GM12878 (cell line): Measurements from ENCODE around the gene MAN1A1. TPM values are rescaled to one million over a fixed set of nuclear protein-coding genes. Genes with fewer than 3 reads are reported as not detected.

Experiments used
- ATAC-seq: fragments of 200-7000 bp; cut with Tn5 transposase; 3 replicates; pipeline ENCODE4 v1.9.1; 2020; ENCODE audit warnings: mild to moderate bottlenecking, moderate library complexity
- BruUV-seq: library from RNA; stranded (reverse); fragments of 400-500 nt; replicated peaks from 2 replicates; lab custom pipeline; 2021; lab: Mats Ljungman, UMichigan
- CTCF ChIA-PET: fragments of 300-600 bp; sonication (Branson Sonifier 250); formaldehyde crosslinking; extraction: SDS; loops from one replicate; lab custom pipeline; 2021; ENCODE audit warnings: inconsistent platforms; lab: Yijun Ruan, JAX
- POLR2A ChIA-PET: fragments of 350-600 bp; formaldehyde crosslinking; extraction: SDS; loops from one replicate; lab custom pipeline; 2021; ENCODE audit warnings: inconsistent platforms; lab: Charles Lee
- RAD21 ChIA-PET: fragments of 300-600 bp; sonication (Branson Sonifier 250); formaldehyde crosslinking; loops from one replicate; lab custom pipeline; 2023; ENCODE audit warnings: antibody characterized with exemption; ENCODE audit not compliant: unreplicated experiment; lab: Charles Lee
- SMC1A ChIA-PET: fragments of 300-600 bp; sonication (Branson Sonifier 250); formaldehyde crosslinking; loops from one replicate; lab custom pipeline; 2023; ENCODE audit not compliant: unreplicated experiment, uncharacterized antibody; lab: Charles Lee
- DNase-seq: peaks from one replicate; pipeline ENCODE4 v3.0.0-alpha.2; 2011; ENCODE audit warnings: low read depth, low spot score
- FAIRE-seq: peaks from 3 replicates; lab custom pipeline; 2011; peaks lifted over from hg19 to GRCh38; lab: Jason Lieb, UNC
- H2AFZ ChIP-seq: 2 replicates; pipeline ENCODE4 v1.6.0; 2011; ENCODE audit warnings: low read depth, low read length, control low read depth; ENCODE audit not compliant: control insufficient read depth
- H3K27ac ChIP-seq: 2 replicates; pipeline ENCODE4 v1.5.1; 2011; ENCODE audit warnings: control low read depth; ENCODE audit not compliant: control insufficient read depth, insufficient read depth
- H3K27me3 ChIP-seq, 2 experiments: replicated peaks in 1 of 2; 2 replicates each; pipeline versions ENCODE4 v1.6.0 to v1.6.1; 2011; ENCODE audit warnings: low read length in 1 of 2; ENCODE audit not compliant: control insufficient read depth in 2 of 2, insufficient read depth in 2 of 2
- H3K36me3 ChIP-seq, 2 experiments: 2 replicates each; pipeline ENCODE4 v1.5.1; 2011; ENCODE audit warnings: low read length in 1 of 2; ENCODE audit not compliant: control insufficient read depth in 2 of 2, insufficient read depth in 2 of 2
- H3K4me1 ChIP-seq: 2 replicates; pipeline ENCODE4 v1.6.1; 2011; ENCODE audit warnings: mild to moderate bottlenecking, low read length, moderate library complexity, mixed read lengths; ENCODE audit not compliant: control insufficient read depth, insufficient read depth
- H3K4me2 ChIP-seq: 2 replicates; pipeline ENCODE4 v1.6.0; 2011; ENCODE audit warnings: control low read depth; ENCODE audit not compliant: control insufficient read depth, insufficient read depth
- H3K4me3 ChIP-seq: fragments of 200-600 bp; sonication (generic); 2 replicates; pipeline ENCODE4 v1.5.1; 2016
- H3K79me2 ChIP-seq: 2 replicates; pipeline ENCODE4 v1.6.0; 2011; ENCODE audit warnings: low read length; ENCODE audit not compliant: control insufficient read depth, insufficient read depth
- H3K9ac ChIP-seq: 2 replicates; pipeline ENCODE4 v1.8.0; 2011; ENCODE audit warnings: low read length, control low read depth, mixed read lengths; ENCODE audit not compliant: control insufficient read depth, insufficient read depth
- H3K9me3 ChIP-seq: replicated peaks from 3 replicates; pipeline ENCODE4 v1.5.1; 2011; ENCODE audit warnings: mild to moderate bottlenecking, low read length; ENCODE audit not compliant: control insufficient read depth, insufficient read depth
- H4K20me1 ChIP-seq: 2 replicates; pipeline ENCODE4 v1.6.0; 2011; ENCODE audit not compliant: control insufficient read depth, insufficient read depth
- CEBPB ChIP-seq, 2 experiments: fragments of 150-350 bp in 1 of 2; IDR thresholded peaks; 2 replicates each; pipeline ENCODE4 v1.6.1; 2012 to 2014; ENCODE audit warnings: low read depth in 2 of 2, low read length in 2 of 2, borderline replicate concordance in 1 of 2, inconsistent platforms in 1 of 2
- KAT2A ChIP-seq: conservative IDR thresholded peaks from 2 replicates; pipeline ENCODE4 v1.6.1; 2011; ENCODE audit warnings: low read depth, low read length; ENCODE audit not compliant: control insufficient read depth
- MYC ChIP-seq: IDR thresholded peaks from 2 replicates; pipeline ENCODE4 v1.6.1; 2011; ENCODE audit warnings: mild to moderate bottlenecking, low read length, moderate library complexity, inconsistent platforms; ENCODE audit not compliant: insufficient read depth, insufficient replicate concordance, insufficient read length, severe bottlenecking
- NFXL1 ChIP-seq: fragments of 450-650 bp; IDR thresholded peaks from 2 replicates; pipeline ENCODE4 v1.6.1; 2017; ENCODE audit warnings: antibody characterized with exemption, mild to moderate bottlenecking, borderline replicate concordance
- SRF ChIP-seq, 2 experiments: IDR thresholded peaks; 2 replicates each; pipeline ENCODE4 v1.6.1; 2011; ENCODE audit warnings: low read depth in 2 of 2, low read length in 2 of 2, mild to moderate bottlenecking in 1 of 2, moderate library complexity in 1 of 2
- STAT1 ChIP-seq: fragments of 450-650 bp; conservative IDR thresholded peaks from 2 replicates; pipeline ENCODE4 v1.6.1; 2014; ENCODE audit warnings: antibody characterized with exemption, mild to moderate bottlenecking
- TBL1XR1 ChIP-seq: IDR thresholded peaks from 2 replicates; pipeline ENCODE4 v1.6.1; 2012; ENCODE audit warnings: low read depth, low read length, improper control_type of control experiment
- WRNIP1 ChIP-seq: IDR thresholded peaks from 2 replicates; pipeline ENCODE4 v1.6.1; 2011; ENCODE audit warnings: low read depth, low read length, improper control_type of control experiment, borderline replicate concordance
- WGBS: methylation state at CpG from one replicate; pipeline ENCODE4 v1.1.6; 2016; ENCODE audit warnings: low lambda C conversion rate; ENCODE audit not compliant: insufficient replicate concordance, insufficient coverage; ENCODE audit errors: missing lambda C conversion rate; 5-methylcytosine and 5-hydroxymethylcytosine counted together
- in situ Hi-C: fragments of 300-500 bp; cut with MboI; formaldehyde crosslinking; loops from 9 replicates; pipeline ENCODE4 v1.14.3; 2018; ENCODE audit warnings: mixed read lengths
- intact Hi-C: fragments of 100-400 bp; cut with micrococcal nuclease; formaldehyde crosslinking; loops from one replicate; pipeline ENCODE4 v1.14.2; 2022; ENCODE audit not compliant: unreplicated experiment
- polyA plus RNA-seq, 11 experiments: library from polyadenylated mRNA; depleted of rRNA in 4 of 11; unstranded in 6 of 11; stranded (reverse) in 5 of 11; fragments of >200 nt; fragmentation: Nextera tagmentation in 4 of 11; fragmentation: Illumina TruSeq in 1 of 11; extraction: Ambion mirVana in 4 of 11; extraction: Trizol in 1 of 11; gene quantifications; 1 replicate in 1 of 11; 2 replicates in 10 of 11; pipeline versions ENCODE4 v1.2.1 to v1.2.3, GENCODE V29; 2011 to 2016; ENCODE audit warnings: inconsistent platforms in 2 of 11, missing spikeins in 2 of 11, low read depth in 1 of 11
- total RNA-seq, 4 experiments: library from RNA; depleted of rRNA in 3 of 4; stranded (reverse); fragments of >200 nt in 3 of 4; fragmentation: Illumina TruSeq in 1 of 4; extraction: Trizol in 1 of 4; gene quantifications; 2 replicates each; pipeline versions ENCODE4 v1.2.1 to v1.2.3, GENCODE V29; 2013 to 2021
- TF ChIP-seq, protein P1 (sequence below): fragments of 450-650 bp; IDR thresholded peaks from 2 replicates; pipeline ENCODE4 v1.6.1; 2017; ENCODE audit warnings: antibody characterized with exemption, mild to moderate bottlenecking, moderate library complexity
- TF ChIP-seq, protein P2 (sequence below): fragments of 450-650 bp; IDR thresholded peaks from 2 replicates; pipeline ENCODE4 v1.6.1; 2014; ENCODE audit warnings: mild to moderate bottlenecking
- TF ChIP-seq, protein P3 (sequence below): fragments of 450-650 bp; IDR thresholded peaks from 2 replicates; pipeline ENCODE4 v1.6.1; 2017; ENCODE audit warnings: mild to moderate bottlenecking, moderate library complexity
- TF ChIP-seq, protein P4 (sequence below): fragments of 450-650 bp; IDR thresholded peaks from 2 replicates; pipeline ENCODE4 v1.6.1; 2018; ENCODE audit warnings: mild to moderate bottlenecking, low read depth, moderate library complexity; ENCODE audit not compliant: partially characterized antibody

The MAN1A1 gene
- total and polyA plus RNA-seq, 10 of the 15 experiments (the other 5 are each of a cell fraction or from before 2014, with no cell fraction given), result 5.4 to 28.1 (median 19.5) TPM

DNA sequence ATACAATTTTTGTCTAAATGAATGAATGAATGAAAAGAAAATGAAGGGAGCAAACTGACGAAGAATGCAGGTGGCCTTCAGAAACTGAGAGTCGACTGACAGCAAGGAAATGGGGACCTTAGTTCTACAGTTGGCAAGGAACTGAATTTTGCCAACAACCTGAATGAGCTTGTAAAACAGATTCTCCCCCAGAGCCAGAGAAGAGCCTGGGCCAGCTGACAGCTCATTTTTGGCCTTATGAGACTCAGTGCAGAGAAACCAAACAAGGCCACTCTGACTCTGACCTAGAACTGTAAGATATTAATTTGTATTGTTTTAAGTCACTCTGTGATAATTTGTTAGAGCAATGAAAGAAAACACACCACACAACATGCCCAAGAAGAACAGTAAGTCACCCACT lies 21.8 kb downstream of the MAN1A1 start:
- in situ Hi-C loops, result no loop called here
- ChIA-PET POLR2A (interaction anchor here (0.7 to 2.2 kb wide), 10 partner anchors 10 to 415 kb away, joined by 3 to 13 read pairs (median 6); no protein-coding TSS in a partner anchor), RAD21 (interaction anchor here (0.9 to 4.8 kb wide), 9 partner anchors 9 to 23 kb away, joined by 3 to 25 read pairs (median 6); no protein-coding TSS in a partner anchor), CTCF (interaction anchor here (1.0 to 2.1 kb wide), 7 partner anchors 10 to 179 kb away, joined by 3 to 9 read pairs (median 5); no protein-coding TSS in a partner anchor), SMC1A (interaction anchor here (0.7 to 3.9 kb wide), 12 partner anchors 9 to 99 kb away, joined by 3 to 27 read pairs (median 4); no protein-coding TSS in a partner anchor)
- H3K9me3 ChIP-seq, result no peaks in the 10 kb centered on the region
- no peak overlapping the region for H3K27ac ChIP-seq
- WGBS, result 93% methylated on average over 2 of the region's 2 CpGs
- H3K4me2 ChIP-seq, result no peak overlapping the region
- DNase-seq (no peak), FAIRE-seq (no peak), ATAC-seq (no peak; the same call in 2 of the 3 replicates)
- H3K9ac ChIP-seq, result no peak overlapping the region
- H2AFZ ChIP-seq, result no peak overlapping the region
- H3K36me3 ChIP-seq, result peaks cover 3 to 13% of the 10 kb centered on the region in 2 experiments
- no peaks in the 10 kb centered on the region for H4K20me1 ChIP-seq
- no peak overlapping the region for H3K4me3 ChIP-seq
- intact Hi-C loops, result no loop called here
- H3K4me1 ChIP-seq, result no peaks in the 10 kb centered on the region
- H3K27me3 ChIP-seq, result no peaks in the 10 kb centered on the region
- no peaks in the 10 kb centered on the region for H3K79me2 ChIP-seq
- BruUV-seq, result no TSS peak
- no peak for TF ChIP-seq KAT2A
- no peak for TF ChIP-seq WRNIP1
- TF ChIP-seq SRF (IDR thresholded peaks at IDR 0.05; ENCODE audit: low read depth in 2 of 2, low read length in 2 of 2), result no peak
- TF ChIP-seq CEBPB (IDR thresholded peaks at IDR 0.05; ENCODE audit: borderline replicate concordance in 1 of 2, low read depth in 2 of 2, low read length in 2 of 2), result no peak
- TF ChIP-seq, protein P1, sequence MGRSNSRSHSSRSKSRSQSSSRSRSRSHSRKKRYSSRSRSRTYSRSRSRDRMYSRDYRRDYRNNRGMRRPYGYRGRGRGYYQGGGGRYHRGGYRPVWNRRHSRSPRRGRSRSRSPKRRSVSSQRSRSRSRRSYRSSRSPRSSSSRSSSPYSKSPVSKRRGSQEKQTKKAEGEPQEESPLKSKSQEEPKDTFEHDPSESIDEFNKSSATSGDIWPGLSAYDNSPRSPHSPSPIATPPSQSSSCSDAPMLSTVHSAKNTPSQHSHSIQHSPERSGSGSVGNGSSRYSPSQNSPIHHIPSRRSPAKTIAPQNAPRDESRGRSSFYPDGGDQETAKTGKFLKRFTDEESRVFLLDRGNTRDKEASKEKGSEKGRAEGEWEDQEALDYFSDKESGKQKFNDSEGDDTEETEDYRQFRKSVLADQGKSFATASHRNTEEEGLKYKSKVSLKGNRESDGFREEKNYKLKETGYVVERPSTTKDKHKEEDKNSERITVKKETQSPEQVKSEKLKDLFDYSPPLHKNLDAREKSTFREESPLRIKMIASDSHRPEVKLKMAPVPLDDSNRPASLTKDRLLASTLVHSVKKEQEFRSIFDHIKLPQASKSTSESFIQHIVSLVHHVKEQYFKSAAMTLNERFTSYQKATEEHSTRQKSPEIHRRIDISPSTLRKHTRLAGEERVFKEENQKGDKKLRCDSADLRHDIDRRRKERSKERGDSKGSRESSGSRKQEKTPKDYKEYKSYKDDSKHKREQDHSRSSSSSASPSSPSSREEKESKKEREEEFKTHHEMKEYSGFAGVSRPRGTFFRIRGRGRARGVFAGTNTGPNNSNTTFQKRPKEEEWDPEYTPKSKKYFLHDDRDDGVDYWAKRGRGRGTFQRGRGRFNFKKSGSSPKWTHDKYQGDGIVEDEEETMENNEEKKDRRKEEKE, result no peak
- TF ChIP-seq, protein P2, sequence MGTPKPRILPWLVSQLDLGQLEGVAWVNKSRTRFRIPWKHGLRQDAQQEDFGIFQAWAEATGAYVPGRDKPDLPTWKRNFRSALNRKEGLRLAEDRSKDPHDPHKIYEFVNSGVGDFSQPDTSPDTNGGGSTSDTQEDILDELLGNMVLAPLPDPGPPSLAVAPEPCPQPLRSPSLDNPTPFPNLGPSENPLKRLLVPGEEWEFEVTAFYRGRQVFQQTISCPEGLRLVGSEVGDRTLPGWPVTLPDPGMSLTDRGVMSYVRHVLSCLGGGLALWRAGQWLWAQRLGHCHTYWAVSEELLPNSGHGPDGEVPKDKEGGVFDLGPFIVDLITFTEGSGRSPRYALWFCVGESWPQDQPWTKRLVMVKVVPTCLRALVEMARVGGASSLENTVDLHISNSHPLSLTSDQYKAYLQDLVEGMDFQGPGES, result no peak
- TF ChIP-seq, protein P3, sequence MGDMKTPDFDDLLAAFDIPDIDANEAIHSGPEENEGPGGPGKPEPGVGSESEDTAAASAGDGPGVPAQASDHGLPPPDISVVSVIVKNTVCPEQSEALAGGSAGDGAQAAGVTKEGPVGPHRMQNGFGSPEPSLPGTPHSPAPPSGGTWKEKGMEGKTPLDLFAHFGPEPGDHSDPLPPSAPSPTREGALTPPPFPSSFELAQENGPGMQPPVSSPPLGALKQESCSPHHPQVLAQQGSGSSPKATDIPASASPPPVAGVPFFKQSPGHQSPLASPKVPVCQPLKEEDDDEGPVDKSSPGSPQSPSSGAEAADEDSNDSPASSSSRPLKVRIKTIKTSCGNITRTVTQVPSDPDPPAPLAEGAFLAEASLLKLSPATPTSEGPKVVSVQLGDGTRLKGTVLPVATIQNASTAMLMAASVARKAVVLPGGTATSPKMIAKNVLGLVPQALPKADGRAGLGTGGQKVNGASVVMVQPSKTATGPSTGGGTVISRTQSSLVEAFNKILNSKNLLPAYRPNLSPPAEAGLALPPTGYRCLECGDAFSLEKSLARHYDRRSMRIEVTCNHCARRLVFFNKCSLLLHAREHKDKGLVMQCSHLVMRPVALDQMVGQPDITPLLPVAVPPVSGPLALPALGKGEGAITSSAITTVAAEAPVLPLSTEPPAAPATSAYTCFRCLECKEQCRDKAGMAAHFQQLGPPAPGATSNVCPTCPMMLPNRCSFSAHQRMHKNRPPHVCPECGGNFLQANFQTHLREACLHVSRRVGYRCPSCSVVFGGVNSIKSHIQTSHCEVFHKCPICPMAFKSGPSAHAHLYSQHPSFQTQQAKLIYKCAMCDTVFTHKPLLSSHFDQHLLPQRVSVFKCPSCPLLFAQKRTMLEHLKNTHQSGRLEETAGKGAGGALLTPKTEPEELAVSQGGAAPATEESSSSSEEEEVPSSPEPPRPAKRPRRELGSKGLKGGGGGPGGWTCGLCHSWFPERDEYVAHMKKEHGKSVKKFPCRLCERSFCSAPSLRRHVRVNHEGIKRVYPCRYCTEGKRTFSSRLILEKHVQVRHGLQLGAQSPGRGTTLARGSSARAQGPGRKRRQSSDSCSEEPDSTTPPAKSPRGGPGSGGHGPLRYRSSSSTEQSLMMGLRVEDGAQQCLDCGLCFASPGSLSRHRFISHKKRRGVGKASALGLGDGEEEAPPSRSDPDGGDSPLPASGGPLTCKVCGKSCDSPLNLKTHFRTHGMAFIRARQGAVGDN, result no peak
- TF ChIP-seq, protein P4, sequence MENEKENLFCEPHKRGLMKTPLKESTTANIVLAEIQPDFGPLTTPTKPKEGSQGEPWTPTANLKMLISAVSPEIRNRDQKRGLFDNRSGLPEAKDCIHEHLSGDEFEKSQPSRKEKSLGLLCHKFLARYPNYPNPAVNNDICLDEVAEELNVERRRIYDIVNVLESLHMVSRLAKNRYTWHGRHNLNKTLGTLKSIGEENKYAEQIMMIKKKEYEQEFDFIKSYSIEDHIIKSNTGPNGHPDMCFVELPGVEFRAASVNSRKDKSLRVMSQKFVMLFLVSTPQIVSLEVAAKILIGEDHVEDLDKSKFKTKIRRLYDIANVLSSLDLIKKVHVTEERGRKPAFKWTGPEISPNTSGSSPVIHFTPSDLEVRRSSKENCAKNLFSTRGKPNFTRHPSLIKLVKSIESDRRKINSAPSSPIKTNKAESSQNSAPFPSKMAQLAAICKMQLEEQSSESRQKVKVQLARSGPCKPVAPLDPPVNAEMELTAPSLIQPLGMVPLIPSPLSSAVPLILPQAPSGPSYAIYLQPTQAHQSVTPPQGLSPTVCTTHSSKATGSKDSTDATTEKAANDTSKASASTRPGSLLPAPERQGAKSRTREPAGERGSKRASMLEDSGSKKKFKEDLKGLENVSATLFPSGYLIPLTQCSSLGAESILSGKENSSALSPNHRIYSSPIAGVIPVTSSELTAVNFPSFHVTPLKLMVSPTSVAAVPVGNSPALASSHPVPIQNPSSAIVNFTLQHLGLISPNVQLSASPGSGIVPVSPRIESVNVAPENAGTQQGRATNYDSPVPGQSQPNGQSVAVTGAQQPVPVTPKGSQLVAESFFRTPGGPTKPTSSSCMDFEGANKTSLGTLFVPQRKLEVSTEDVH, result no peak
- no peak for TF ChIP-seq MYC
- TF ChIP-seq NFXL1, result no peak
- no peak for TF ChIP-seq STAT1
- TF ChIP-seq TBL1XR1, result no peak
